Activated naive CD8-positive, alpha-beta T cell treated with anti-CD3 and anti-CD28 coated beads for 36 hours (primary cell): ENCODE measurements around the gene RALGPS2. TPM values are rescaled to one million over a fixed set of nuclear protein-coding genes. Genes with fewer than 3 reads are reported as not detected.
"Not testable (repeated sequence)": the region's sequence is repeated elsewhere in the genome, so short reads cannot be mapped to it uniquely, and the experiment has no call there.

Experiments
- DNase-seq: peaks from one replicate; pipeline ENCODE4 v3.0.0; 2021
- H3K27ac Mint-ChIP-seq: one replicate; pipeline ENCODE4 v1.8.0; 2022; ENCODE audit warnings: mild to moderate bottlenecking, moderate library complexity, mixed read lengths
- H3K27me3 Mint-ChIP-seq: one replicate; pipeline ENCODE4 v1.8.0; 2022; ENCODE audit warnings: mild to moderate bottlenecking, mixed read lengths
- H3K36me3 Mint-ChIP-seq: one replicate; pipeline ENCODE4 v1.8.0; 2021; ENCODE audit warnings: mild to moderate bottlenecking, mixed read lengths
- H3K4me1 Mint-ChIP-seq: one replicate; pipeline ENCODE4 v1.8.0; 2021; ENCODE audit warnings: mixed read lengths
- H3K4me3 Mint-ChIP-seq: one replicate; pipeline ENCODE4 v1.8.0; 2022; ENCODE audit warnings: mild to moderate bottlenecking, moderate library complexity, mixed read lengths
- H3K9me3 Mint-ChIP-seq: one replicate; pipeline ENCODE4 v1.8.0; 2022; ENCODE audit warnings: mixed read lengths
- total RNA-seq, 2 experiments: library from RNA; stranded (reverse); gene quantifications; one replicate each; pipeline ENCODE4 v1.2.3, GENCODE V29; 2021

RALGPS2 gene
- total RNA-seq, 2 experiments from 2014 or later = 5.0 to 6.6 TPM

GRCh38 chr1:178941261-178941689 is 216.2 kb downstream of the RALGPS2 start:
- peaks cover 5% of the 10 kb centered on the region for H3K4me1 Mint-ChIP-seq
- peaks cover 3% of the 10 kb centered on the region for H3K27me3 Mint-ChIP-seq
- H3K36me3 Mint-ChIP-seq = no peaks in the 10 kb centered on the region
- no peak overlapping the region for H3K27ac Mint-ChIP-seq
- H3K9me3 Mint-ChIP-seq = no peaks in the 10 kb centered on the region
- no peak overlapping the region for H3K4me3 Mint-ChIP-seq
- DNase-seq = no peak

- Mint-ChIP-seq H3K36me3 (no peaks in the 10 kb centered on the region), H3K4me1 (peaks cover 5% of the 10 kb centered on the region), H3K9me3 (no peaks in the 10 kb centered on the region), H3K27ac (no peak overlapping the region), H3K27me3 (peaks cover 3% of the 10 kb centered on the region), H3K4me3 (no peak overlapping the region)
- DNase-seq = no peak
Measured at GRCh38 chr1:178941849-178942248, 216.8 kb downstream of the RALGPS2 start.

GRCh38 chr1:178942285-178943198 is 217.5 kb downstream of the RALGPS2 start:
- peak; percentile 31 for DNase-seq
- H3K9me3 Mint-ChIP-seq = no peaks in the 10 kb centered on the region
- peaks cover 5% of the 10 kb centered on the region for H3K4me1 Mint-ChIP-seq
- no peaks in the 10 kb centered on the region for H3K36me3 Mint-ChIP-seq
- no peak overlapping the region for H3K4me3 Mint-ChIP-seq
- H3K27me3 Mint-ChIP-seq = peaks cover 3% of the 10 kb centered on the region
- H3K27ac Mint-ChIP-seq = no peak overlapping the region

DNA sequence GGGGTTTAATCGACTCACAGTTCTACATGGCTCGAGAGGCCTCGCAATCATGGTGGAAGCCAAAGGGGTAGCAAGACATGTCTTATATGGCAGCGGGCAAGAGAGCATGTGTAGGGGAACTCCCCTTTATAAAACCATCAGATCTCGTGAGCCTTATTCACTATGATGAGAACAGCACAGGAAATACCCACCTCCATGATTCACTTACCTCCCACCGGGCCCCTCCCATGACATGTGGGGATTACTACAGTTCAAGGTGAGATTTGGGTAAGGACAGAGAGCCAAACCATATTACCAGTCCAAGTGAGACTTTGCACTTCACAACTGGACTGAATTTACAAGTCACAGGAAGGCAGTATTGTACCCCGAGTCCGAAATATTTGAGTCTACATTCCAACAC is 219.7 kb downstream of the RALGPS2 start:
- no peak for DNase-seq
- H3K36me3 Mint-ChIP-seq = no peaks in the 10 kb centered on the region

GRCh38 chr1:178945763-178946266 is 220.8 kb downstream of the RALGPS2 start:
- Mint-ChIP-seq H3K27ac (no peak overlapping the region), H3K4me1 (peaks cover 5% of the 10 kb centered on the region), H3K36me3 (no peaks in the 10 kb centered on the region), H3K4me3 (no peak overlapping the region), H3K27me3 (peaks cover 8% of the 10 kb centered on the region), H3K9me3 (no peaks in the 10 kb centered on the region)
- no peak for DNase-seq

More for the DNA sequence above, 219.7 kb downstream of the RALGPS2 start:
- Mint-ChIP-seq H3K4me3 (no peak overlapping the region), H3K4me1 (peaks cover 5% of the 10 kb centered on the region), H3K9me3 (no peaks in the 10 kb centered on the region), H3K27me3 (peaks cover 8% of the 10 kb centered on the region), H3K27ac (no peak overlapping the region)

GRCh38 chr1:178946416-178946815 is 221.4 kb downstream of the RALGPS2 start:
- H3K27me3 Mint-ChIP-seq = peaks cover 6% of the 10 kb centered on the region
- no peak overlapping the region for H3K4me3 Mint-ChIP-seq
- no peaks in the 10 kb centered on the region for H3K36me3 Mint-ChIP-seq
- H3K27ac Mint-ChIP-seq = no peak overlapping the region
- peaks cover 5% of the 10 kb centered on the region for H3K4me1 Mint-ChIP-seq
- no peaks in the 10 kb centered on the region for H3K9me3 Mint-ChIP-seq
- DNase-seq = no peak

- H3K36me3 Mint-ChIP-seq = no peaks in the 10 kb centered on the region
- H3K9me3 Mint-ChIP-seq = no peaks in the 10 kb centered on the region
- H3K27ac Mint-ChIP-seq = no peak overlapping the region
- peaks cover 5% of the 10 kb centered on the region for H3K4me1 Mint-ChIP-seq
- DNase-seq = no peak
- H3K27me3 Mint-ChIP-seq = peaks cover 6% of the 10 kb centered on the region
- H3K4me3 Mint-ChIP-seq = no peak overlapping the region
Measured at GRCh38 chr1:178946855-178947676, 222.0 kb downstream of the RALGPS2 start.

DNA sequence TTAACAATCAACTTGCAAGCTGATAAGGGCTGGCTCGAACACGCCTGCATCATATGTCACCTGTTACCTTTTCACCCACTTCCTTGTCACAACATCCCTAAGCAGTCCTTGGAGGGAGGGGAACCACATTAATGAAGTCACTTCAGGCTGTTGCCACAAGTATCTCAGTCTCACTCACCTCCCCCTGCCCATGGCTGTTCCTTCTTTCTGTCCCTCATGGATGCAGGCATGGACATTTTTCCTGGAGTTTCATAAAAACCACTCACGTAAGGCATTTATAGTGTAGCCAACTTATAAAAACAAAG is 222.6 kb downstream of the RALGPS2 start:
- peaks cover 6% of the 10 kb centered on the region for H3K27me3 Mint-ChIP-seq
- peaks cover 5% of the 10 kb centered on the region for H3K4me1 Mint-ChIP-seq
- H3K27ac Mint-ChIP-seq = no peak overlapping the region
- H3K4me3 Mint-ChIP-seq = no peak overlapping the region
- no peak for DNase-seq
- H3K36me3 Mint-ChIP-seq = no peaks in the 10 kb centered on the region
- H3K9me3 Mint-ChIP-seq = no peaks in the 10 kb centered on the region

DNA sequence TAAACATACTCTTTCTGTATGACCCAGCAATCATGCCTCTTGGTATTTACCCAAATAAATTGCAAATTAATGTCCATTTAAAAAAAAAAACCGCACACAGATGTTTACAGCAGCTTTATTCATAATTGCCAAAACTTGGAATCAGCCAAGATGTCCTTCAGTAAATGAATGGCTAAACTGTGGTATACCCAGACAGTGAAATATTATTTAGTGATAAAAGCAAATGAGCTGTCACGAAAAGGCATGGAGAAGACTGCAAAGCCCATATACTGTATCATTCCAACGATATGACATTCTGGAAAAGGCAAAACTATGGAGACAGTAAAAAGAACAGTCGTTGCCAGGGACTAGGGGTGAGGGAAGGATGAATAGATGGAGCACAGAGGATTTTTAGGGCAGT is 223.6 kb downstream of the RALGPS2 start:
- Mint-ChIP-seq H3K27me3 (peaks cover 6% of the 10 kb centered on the region), H3K4me3 (no peak overlapping the region), H3K27ac (no peak overlapping the region), H3K36me3 (no peaks in the 10 kb centered on the region), H3K4me1 (no peaks in the 10 kb centered on the region), H3K9me3 (no peaks in the 10 kb centered on the region)
- DNase-seq = no peak

- DNase-seq, H3K27ac Mint-ChIP-seq, H3K4me1 Mint-ChIP-seq, H3K27me3 Mint-ChIP-seq, H3K36me3 Mint-ChIP-seq, H3K4me3 Mint-ChIP-seq, H3K9me3 Mint-ChIP-seq: not testable (repeated sequence)
Measured at GRCh38 chr1:178949866-178950265, 224.8 kb downstream of the RALGPS2 start.

GRCh38 chr1:178951600-178951999 is 226.6 kb downstream of the RALGPS2 start:
- peaks cover 6% of the 10 kb centered on the region for H3K27me3 Mint-ChIP-seq
- no peaks in the 10 kb centered on the region for H3K9me3 Mint-ChIP-seq
- no peak overlapping the region for H3K4me3 Mint-ChIP-seq
- H3K27ac Mint-ChIP-seq = no peak overlapping the region
- no peak for DNase-seq
- H3K36me3 Mint-ChIP-seq = no peaks in the 10 kb centered on the region
- no peaks in the 10 kb centered on the region for H3K4me1 Mint-ChIP-seq

DNA sequence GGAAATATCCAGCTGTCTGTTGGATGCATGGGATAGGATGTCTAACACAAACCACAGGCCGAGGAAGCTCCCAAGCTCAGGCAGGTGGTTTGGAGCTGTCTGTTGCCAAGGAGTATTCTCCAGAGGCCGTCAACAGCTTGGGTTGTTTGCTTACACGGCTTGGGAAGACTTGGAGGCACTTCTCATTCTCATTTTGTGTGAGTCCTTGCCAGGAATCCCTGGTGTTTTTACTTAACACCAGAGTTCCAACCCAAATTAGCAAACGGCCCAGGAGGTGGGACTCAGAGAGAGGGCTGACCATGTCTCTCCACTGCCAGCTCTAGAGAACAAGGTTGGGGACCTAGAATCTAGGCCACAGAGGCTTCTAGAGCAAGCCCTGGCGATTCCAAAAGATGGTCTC is 228.0 kb downstream of the RALGPS2 start:
- DNase-seq = no peak
- H3K27me3 Mint-ChIP-seq = peaks cover 4% of the 10 kb centered on the region
- no peaks in the 10 kb centered on the region for H3K9me3 Mint-ChIP-seq

DNA sequence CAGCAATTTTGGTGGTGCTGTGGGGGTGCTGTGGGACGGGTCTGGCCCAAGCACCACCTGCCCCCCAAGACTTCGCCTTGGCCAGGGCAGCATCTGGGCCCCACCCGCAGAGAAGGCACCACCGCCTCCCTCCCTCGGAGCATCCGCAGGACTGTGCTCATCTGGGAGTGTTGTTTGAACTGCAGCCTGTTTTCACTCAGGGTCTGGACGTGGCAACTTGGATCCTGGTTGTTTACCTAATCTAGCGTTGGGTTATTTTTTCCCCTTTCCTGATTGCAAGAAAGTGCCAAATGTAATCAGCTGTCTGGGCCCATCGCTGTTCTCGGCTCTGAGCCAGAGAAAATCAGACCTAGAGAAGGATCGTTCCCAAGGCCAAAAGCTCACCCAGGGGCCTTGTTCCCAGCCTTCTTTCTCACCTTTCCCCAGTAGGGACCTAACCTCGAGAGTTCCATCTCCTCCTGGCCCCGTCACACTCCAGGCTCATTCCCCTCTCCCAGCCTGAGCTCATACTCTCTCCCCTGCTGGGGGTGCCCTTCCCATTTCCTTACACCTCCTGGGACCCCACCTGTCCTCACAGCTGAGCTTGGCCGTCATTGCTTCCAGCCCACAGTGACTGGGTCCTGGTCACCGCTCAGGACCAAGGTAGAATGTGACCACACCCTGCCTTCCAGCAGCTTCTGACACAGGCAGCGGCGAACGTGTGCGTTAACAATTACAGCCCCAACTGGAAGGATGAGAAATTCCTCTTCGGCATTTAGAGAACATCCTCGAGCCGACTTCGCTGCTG is 228.7 kb downstream of the RALGPS2 start:
- Mint-ChIP-seq H3K4me3 (no peak overlapping the region), H3K4me1 (no peaks in the 10 kb centered on the region), H3K36me3 (no peaks in the 10 kb centered on the region), H3K9me3 (no peaks in the 10 kb centered on the region), H3K27ac (no peak overlapping the region), H3K27me3 (no peaks in the 10 kb centered on the region)
- DNase-seq = no peak

More for the DNA sequence above, 228.0 kb downstream of the RALGPS2 start:
- Mint-ChIP-seq H3K36me3 (no peaks in the 10 kb centered on the region), H3K4me3 (no peak overlapping the region), H3K4me1 (no peaks in the 10 kb centered on the region), H3K27ac (no peak overlapping the region)

GRCh38 chr1:178954325-178954690 is 229.3 kb downstream of the RALGPS2 start:
- DNase-seq = no peak
- H3K36me3 Mint-ChIP-seq = no peaks in the 10 kb centered on the region
- no peaks in the 10 kb centered on the region for H3K27me3 Mint-ChIP-seq
- H3K9me3 Mint-ChIP-seq = peaks cover 1% of the 10 kb centered on the region
- H3K4me3 Mint-ChIP-seq = no peak overlapping the region
- no peaks in the 10 kb centered on the region for H3K4me1 Mint-ChIP-seq
- no peak overlapping the region for H3K27ac Mint-ChIP-seq

DNA sequence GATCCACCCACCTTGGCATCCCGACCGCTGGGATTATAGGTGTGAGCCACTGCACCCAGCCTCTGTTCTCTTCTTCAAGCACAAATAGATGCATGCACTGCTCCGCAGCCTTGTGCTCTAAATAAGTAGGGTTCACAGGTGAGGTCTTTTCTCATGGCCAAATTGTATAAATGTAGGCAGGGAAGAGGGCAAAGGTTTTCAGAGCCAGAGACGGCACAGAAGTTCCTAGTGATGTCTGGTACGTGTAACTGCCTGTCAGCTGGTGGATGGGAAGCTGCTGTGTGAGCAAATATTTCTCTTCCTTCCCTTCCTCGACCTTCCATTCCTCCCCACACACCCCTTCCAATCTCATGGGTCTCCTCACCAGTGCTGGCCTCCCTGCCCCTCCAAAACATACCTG is 229.9 kb downstream of the RALGPS2 start:
- Mint-ChIP-seq H3K27ac (no peak overlapping the region), H3K27me3 (no peaks in the 10 kb centered on the region), H3K36me3 (no peaks in the 10 kb centered on the region), H3K4me1 (no peaks in the 10 kb centered on the region), H3K9me3 (peaks cover 7% of the 10 kb centered on the region), H3K4me3 (no peak overlapping the region)
- DNase-seq = no peak
